NCI-H2196 treated with DMSO at 0.1 percent for 48 hours (cell line): ENCODE measurements around the gene ATP8B4.
"Not testable (repeated sequence)": the region's sequence is repeated elsewhere in the genome, so short reads cannot be mapped to it uniquely, and the experiment has no call there.

ENCODE experiments used
- DNase-seq: peaks from one replicate; lab custom pipeline; 2025; ENCODE audit not compliant: unreplicated experiment; lab: John Stamatoyannopoulos, UW

Gene ATP8B4

DNA sequence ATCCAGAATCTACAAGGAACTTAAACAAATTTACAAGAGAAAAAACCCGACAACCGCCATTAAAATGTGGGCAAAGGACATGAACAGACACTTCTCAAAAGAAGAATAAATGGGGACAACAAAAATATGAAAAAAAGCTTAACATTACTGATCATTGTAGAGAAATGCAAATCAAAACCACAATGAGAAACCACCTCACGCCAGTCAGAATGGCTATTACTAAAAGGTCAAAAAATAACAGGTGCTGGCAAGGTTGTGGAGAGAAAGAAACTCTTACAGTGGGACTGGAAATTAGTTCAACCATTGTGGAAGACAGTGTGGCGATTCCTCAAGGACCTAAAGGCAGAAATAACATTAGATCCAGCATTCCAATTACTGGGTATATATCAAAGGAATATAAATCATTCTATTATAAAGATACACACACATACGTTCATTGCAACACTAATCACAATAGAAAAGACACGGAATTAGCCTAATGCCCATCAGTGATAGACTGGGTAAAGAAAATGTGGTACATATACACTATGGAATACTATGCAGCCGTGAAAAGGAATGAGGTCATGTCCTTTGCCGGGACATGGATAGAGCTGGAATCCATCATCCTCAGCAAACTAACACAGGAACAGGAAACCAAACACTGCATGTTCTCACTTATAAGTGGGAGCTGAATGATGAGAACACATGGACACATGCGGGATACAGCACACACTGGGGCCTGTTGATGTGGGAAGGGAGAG lies 155.8 kb downstream of the ATP8B4 start:
- DNase-seq: not testable (repeated sequence)

DNA sequence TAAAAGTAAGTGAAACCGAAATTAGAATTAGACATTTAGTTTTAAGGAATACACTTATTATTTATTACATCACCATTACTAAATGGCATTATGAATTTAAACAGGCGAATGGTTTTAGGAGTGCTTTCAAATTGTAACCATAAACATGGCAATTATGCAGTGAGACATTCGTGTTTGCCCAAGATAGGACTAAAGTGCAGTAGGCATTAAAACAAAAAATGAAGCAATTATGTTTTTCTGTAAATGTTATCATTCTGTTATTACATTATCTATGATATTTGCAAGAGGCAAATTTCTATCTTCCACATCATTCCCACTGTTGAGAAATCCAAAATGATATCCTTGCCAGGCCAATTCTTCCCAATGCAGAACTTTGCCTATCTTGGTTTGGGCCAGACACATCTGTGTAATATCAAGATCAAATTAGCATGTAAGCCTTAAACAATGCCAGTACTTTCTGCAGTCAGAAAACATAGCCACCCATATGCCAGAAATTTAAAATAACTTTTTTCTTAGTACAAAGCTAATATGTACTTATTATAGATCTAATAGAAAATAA lies 156.9 kb downstream of the ATP8B4 start:
- DNase-seq: no peak

DNA sequence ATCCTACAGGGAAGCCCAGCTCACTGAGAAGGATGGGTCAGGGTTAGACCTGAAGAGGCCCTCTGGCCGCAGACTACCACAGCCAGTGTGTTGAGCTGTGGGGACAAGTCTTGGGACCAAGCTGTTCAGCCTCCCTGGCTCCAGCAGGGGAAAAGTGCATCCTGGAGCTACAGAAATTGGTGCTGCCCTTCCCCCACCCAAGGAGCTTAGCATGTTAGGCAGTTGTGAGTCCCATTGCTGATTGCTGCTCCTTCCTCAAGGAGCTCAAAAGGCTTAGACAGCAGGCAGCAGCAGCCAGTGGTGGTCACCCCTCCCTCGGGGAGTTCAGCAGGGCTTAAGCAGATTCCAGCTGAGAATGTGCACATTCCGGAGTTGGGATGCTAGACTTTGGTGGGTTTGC lies 165.6 kb downstream of the ATP8B4 start:
- no peak for DNase-seq

DNA sequence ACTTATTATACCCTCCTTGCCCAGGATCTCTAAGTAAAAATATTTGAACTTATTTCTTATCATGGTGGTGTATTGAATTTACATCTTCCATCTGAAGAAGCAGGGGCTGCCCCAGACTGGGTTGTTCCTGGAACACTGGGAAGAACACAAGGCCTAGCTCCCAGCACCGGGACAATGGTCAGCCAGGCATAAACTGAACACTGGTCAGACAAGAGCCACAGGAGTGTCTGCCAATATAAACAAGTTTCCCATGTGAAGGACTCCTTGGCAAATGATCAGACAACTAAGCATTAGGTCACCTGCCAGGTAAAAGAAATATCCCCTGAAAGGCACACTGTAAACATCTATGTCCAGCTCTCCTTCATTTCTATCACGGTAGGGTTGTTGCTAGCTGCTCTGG lies 172.4 kb downstream of the ATP8B4 start:
- DNase-seq: peak; percentile 46

DNA sequence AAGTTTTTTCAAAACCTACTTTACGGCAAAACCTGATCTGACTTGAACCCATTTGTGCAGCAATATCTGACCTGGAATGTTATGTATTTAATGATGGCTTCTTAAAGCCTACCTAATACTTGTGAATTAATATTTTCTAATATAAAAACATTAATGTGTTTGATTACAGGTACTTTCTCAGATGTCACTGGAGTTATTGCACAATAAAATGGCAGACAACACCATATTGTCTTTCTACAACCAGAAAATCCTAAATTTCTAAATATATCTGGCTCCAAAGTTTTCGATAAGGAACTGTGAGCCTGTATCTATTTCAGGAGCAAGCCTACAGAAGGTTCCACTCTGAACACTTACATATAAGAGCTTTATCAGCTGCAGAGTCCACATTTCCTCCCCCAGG lies 184.5 kb downstream of the ATP8B4 start:
- DNase-seq: no peak

DNA sequence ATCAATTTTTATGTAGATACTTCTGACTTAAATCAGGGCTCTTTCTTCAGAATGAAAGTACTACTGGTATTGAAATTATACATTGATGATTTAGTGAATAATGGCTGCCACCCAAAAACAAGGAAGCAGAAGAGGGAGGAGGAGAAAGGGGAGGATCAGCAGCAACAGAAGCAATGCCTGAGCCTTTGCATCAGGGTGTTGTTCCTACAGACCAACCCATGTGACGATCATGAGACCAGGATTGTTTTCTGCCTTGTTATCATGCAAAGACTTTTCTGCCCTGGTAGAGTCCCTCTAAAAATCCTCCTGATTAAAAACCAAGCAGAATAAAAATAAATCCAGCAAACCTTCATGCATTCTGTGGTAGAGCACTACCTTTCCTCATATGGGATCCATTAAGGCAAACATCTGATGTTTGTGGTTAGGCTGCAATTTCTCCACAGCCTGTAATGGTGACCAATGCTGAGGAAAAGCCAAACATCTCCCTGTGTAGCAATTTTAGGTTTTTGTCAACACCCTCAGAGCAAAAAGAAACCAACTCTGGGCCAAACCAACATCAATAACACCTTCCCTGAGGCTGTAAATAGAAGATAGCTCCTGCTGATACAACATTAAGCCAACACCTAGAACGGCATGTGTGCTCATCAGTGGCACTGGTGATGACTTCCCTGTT lies 191.7 kb downstream of the ATP8B4 start:
- DNase-seq: no peak

DNA sequence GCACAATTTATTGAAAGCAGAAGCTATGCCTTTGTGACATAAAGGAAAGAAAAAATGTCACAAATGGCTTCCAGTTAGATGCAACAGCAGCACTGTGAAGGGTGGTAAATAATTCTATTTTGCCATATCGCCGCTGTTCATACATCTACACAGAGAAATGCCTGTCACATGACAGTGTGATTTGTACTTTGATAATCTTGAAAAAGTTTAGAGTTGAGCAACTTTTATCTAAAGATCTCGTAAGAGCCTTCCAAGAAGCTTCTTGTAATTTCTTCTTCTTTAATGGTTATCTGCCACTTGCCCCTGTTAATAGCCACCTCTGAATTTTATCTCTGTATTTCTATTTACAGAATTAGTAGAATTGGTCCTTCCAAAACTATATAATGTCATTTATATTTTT lies 192.3 kb downstream of the ATP8B4 start:
- no peak for DNase-seq

DNA sequence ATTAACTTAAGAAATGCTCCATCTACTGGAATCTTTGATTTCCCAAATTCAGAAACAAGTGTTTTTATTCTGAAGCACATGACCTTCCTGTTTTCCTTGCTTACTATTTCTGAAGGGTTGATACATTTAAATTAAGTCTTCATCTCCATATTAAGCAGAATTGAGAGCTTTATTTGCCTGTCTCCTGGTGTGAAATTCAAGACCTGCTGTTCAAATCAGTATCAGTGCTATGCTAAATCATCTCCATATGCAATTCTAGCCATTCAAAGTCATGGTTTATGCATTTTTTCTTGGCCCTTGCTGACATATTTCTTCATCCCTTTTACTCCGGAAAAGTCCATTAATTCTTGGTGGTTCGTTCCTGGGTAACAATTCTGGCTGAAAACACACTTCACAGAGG lies 195.4 kb downstream of the ATP8B4 start:
- DNase-seq: no peak

DNA sequence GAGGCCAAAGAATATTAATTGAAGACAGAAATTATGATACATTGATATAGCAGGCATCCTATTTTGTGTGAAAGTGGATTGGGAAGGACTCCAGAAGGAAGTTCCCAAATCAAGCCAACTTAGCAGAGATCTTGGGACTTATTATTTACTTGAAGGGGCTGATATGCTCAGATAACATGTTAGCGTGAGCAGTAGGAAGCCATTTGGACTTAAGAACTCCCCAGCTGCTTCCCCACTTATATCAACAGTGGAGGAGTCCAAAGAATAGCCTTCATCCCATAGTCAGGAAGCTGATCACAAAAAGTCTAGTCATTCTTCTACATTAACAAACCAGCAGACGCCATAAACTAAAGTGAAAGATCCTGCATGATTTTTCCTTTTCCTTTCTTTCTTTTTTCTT lies 200.0 kb downstream of the ATP8B4 start:
- no peak for DNase-seq

DNA sequence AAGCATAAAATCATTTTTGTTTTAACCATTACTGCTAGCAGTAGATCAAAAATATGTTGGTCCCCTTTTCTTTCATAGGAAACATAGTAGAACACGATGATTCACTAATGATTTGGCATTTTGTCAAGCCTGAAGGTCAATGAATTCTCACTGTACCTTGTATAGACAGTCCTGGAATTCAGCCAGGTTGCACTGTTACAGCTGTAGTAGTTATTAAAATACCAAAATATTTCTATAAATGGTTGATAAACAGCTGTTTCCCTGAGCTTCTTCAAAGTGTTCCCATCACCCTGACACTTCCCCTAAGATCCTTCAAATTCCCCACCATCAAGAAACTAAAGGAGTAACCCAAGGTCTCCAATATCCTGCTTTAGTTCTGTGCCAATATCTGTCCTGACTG lies 200.9 kb downstream of the ATP8B4 start:
- no peak for DNase-seq

DNA sequence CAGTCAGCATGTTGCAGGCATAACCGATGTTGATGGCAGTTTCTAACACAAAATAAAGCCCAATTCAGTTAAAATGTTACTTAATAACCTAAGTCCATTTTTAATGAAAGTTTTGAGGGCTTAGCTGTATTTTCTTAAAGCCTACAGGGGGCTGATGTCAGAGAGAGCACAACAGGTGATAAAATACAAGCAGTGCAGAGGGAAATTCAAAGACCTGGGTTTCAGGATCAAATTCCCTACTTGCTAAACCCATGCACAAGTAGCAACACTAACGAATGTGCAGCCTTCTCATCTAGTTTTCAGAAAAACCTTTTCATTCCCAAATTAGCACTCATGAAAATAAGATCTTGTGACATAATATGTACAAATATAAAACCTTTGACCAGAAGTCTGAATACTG lies 202.0 kb downstream of the ATP8B4 start:
- DNase-seq: no peak

DNA sequence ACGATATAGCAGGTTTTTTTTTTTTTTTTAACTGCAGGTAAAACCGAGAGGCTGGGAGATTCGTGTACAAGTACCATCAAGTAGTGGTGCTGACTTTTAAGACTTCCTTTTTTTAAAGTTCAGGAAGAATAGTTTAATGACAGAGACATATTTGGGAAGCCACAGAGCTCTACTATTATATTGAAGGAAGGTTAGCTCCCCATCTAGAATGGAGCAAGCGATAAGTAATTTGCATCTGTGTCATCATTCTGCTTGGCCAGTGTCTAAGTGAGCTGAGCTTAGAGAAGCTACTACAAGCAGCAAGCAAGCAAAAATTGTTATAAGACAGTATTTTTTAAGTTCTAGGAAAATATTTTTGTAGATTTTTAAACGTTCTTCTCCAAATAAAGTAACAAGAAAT lies 203.2 kb downstream of the ATP8B4 start:
- no peak for DNase-seq

DNA sequence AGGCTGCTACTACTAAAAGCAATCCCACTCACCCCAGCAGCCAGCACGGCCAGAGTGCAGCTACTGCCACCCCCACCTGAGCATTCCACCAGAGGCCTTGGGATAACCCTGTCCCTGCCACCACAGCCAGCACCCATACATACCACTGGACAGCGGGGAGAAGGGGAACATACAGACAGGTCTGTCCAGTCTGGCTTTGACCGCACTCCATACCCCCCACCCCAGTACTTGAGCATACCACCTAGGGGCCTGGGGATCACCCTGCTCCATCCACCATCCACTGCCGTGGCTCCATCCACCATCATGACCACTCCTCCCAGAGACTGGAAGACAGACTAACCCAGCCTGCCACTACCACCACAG lies 210.1 kb downstream of the ATP8B4 start:
- no peak for DNase-seq

DNA sequence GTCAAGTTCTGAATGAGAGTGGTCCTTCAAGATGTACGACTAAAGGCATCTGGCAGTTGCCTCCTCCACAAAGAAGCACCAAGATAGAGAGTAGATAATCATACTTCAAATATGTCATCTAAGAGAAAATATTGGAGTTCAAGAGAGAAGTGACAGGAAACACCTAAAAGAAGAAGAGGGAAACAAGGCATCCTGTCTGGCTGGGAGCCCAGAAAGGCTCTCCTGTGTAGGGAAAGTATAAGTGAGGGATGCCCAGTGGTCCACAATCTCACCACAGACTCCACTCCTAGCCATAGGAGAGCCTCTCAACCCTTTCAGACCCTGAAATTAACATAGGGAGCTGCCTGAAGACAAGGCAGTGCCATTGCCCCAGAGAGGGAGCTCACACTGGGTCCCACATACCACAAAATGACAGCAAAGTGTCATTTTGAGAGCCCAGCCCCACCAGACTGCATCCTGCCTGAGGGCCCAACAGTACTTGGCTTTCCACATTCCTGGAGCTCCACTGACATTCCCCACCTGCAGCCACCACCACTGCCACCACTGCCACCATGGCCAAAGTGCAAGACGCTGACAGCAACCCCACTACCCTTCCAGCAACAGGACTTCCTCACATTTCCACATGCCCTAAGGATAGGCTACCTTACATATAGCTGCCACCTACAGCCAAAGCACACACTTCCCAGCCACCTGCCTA lies 210.6 kb downstream of the ATP8B4 start:
- DNase-seq: no peak

DNA sequence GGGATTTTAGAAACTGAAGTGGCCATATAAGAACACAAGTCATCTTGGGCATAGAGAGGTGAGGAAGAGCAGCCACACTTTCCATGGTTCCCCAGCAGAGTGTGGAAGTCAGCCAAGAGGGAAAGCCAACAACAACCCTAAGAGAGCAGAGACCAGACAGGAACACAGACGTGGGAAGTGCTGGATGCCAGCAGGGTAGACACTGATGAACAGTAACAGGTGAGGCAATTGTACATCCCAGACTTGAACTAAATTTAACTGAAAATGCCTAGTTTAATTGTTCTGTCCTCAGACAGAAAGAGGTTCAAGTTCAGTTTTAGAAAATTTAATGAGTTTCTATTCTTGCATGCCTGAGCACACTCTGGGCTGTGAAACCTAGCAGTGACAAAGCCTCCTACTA lies 212.1 kb downstream of the ATP8B4 start:
- no peak for DNase-seq

DNA sequence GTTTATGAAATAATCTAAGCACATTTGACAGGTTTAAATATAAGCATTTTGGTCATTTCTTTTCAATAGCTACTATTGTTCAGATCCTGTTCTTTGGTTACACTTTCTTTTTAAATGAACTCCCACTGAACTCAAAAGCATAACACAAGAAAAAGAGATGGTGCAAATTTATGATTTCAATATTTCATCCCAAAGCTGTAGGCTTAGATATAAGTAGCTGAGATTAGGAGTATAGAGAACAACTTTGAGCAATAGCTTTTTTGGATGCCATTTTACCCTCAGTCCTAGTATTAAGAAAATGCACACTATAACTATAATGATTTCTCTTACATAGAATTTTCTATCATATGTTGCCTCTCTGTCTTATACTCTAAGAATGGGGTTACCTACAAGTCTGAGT lies 213.8 kb downstream of the ATP8B4 start:
- no peak for DNase-seq

DNA sequence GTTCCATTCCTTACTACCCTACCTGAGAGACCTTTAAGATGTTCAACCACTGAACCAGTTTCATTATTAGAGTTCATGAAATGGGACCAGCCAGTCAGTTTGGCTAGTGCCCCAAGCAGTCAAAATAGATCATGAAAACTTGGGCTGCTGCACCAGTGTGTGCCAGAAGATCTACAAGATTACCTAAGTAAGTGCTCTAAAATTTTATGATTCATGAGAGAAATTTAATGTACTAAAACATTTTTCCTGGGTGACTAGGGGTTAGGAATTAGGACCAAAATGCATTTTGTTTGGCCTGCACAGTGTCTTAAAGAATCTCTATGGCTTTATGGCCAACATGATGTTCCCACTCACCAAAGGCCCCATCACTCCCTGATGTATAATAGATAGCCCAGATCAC lies 214.7 kb downstream of the ATP8B4 start:
- DNase-seq: no peak

DNA sequence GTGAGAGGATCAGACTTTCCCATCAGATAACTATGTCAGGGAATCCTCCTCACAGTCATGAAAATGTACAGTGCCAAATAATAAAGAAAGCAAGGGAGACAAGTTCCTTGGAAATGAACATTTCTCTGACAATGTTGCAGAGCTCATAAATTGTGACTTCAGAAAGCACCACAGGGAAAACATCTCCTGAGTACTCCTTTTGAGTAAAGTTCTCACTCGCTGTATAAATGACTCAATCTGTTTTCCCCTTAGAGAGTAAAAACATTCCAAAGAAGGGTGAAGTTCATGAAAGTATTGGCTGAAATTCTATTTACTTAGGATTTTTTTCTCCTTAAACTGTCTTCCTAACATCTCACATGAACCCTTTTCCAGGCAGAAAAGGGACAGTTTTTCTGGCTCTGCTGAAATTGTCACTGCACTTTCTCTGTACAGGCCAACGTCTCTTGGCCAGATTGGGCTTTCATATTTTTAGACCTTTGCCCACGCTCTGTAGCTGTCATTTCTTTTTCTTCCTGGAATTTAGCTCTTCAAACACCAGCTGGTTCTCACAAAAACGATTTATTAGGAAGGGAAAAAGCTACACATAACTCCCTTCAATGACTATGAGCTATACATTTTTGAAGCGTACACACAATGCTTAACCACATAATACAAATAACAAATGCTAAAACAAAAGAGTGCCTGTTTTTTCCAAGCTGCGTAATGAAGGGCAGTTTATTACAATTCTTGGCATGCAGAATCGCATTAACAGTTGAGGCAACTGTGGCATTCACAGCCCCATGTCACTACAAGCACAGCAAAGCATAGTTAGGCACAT lies 216.1 kb downstream of the ATP8B4 start:
- DNase-seq: no peak

DNA sequence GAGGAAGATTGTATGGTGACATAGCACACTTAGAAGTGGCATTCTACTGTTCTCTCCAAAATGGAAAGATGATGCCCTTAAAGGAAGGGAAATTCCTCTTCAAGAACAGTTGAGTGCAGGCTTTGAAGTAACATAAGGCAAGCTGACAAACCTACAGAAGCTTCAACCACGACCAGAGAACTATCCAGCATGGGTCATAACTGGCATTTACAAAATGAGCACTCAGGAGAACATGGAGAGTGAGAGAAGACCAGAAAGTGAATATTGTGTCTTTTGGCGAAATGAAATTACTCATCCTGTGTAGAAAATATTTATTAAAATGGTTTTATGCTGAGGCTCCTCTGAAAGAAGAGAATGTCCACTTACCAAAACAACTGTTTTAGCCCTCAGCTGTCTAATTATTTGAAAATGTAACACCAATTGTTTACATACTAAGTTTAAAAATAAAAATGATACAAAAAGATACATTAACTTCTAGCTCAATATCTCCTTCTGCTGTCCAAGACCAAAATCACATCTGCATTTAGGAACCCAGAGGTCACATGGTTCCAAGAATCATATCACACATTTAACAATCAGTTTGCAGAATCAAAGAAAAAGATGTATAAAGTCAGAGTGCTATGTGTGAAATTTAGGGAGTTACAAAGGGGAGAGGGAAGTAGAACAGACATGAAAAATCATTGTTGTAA lies 216.9 kb downstream of the ATP8B4 start:
- DNase-seq: no peak

DNA sequence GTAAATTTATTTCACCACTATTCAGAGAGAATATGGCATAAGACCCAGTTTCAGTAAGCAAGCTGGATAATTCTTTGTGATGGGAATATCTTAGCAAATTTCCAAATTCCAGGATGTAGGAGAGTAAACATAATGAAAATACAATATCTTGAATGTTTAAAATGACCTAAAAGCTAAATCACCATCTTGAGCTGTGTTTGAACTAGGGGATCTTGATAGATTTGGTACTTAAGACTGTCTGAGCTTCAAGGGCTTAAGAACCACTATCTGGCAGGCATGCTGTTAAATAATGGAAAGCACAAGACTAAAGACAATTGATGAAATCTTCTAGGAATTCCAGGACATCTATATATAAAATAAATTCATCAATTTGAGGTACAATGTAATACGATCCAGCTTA lies 217.7 kb downstream of the ATP8B4 start:
- DNase-seq: no peak

DNA sequence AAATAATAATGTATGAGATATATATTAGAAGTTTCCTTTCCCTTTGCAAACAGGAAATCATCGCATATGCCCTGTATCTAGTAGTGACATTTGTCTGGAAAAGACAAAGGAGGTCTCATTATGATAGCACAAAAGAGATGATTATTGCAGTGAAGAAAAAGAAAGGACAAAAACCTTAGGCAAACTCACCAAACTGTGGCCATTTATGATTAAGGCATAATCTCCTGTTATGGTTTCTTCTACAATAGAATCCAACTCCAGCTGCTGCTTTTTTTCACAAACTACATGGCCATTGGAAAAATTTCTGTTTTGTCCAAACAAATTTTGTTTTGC lies 218.2 kb downstream of the ATP8B4 start:
- DNase-seq: no peak
